Measurements from ENCODE around the gene ABAT.

DNA sequence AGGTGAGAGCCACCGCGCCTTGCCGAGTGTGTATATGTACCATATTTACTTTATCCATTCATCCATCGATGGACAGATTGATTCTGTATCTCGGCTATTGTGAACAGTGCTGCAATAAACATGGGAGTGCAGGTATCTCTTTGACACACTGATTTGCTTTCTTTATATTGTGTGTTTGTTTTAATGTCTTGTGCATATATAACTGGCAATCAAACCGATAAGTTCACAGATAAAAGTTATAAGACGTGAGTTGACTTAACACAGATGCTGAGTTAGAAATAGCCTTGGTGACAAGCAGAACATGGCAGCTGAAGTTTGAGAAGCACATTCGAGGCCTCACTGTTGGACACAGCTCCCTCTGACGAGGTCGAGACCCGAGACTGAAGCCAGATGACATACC lies 99.8 kb downstream of the ABAT start:
- TF ChIP-seq CTCF (IDR thresholded peaks at IDR 0.05; ENCODE audit: low read length) (no peak), EZH2phosphoT487 (IDR thresholded peaks at IDR 0.05; ENCODE audit: low read length) (no peak), EZH2 (optimal IDR thresholded peaks at IDR 0.05; ENCODE audit: low read depth, low read length) (no peak)
